ENCODE results near the gene SLF2.
"Not testable (repeated sequence)": the region's sequence is repeated elsewhere in the genome, so short reads cannot be mapped to it uniquely, and the experiment has no call there.

Gene SLF2

GRCh38 chr10:100970914-100971811 lies 58.4 kb downstream of the SLF2 start:
- Histone ChIP-seq H3K27ac (ENCODE audit: low read length) (no peak overlapping the region), H3K4me1 (ENCODE audit: low read length) (no peaks in the 10 kb centered on the region), H3K9ac (ENCODE audit: low read length) (no peak overlapping the region), H4K20me1 (ENCODE audit: insufficient read depth, low read length) (no peaks in the 10 kb centered on the region), H3K9me3 (replicated peaks; ENCODE audit: insufficient read depth, low read length) (no peaks in the 10 kb centered on the region), H3K9me2 (replicated peaks; ENCODE audit: insufficient read depth, low read length) (no peaks in the 10 kb centered on the region), H3F3A (ENCODE audit: insufficient read depth, low read length) (no peaks in the 10 kb centered on the region; the same call in 1 of the 2 replicates), H3K4me3 (ENCODE audit: low read length) (no peak overlapping the region), H3K4me2 (ENCODE audit: low read depth, low read length) (no peak overlapping the region), H3K36me3 (replicated peaks; ENCODE audit: insufficient read depth, low read length) (no peaks in the 10 kb centered on the region), H3K27me3 (replicated peaks; ENCODE audit: insufficient read depth, low read length) (0 out of 2 replicates have a peak, but pooled peaks cover 3% of the 10 kb centered on the region), H2AFZ (ENCODE audit: low read length) (no peak overlapping the region), H3K79me2 (ENCODE audit: low read length) (no peaks in the 10 kb centered on the region)
- TF ChIP-seq CTCF (IDR thresholded peaks at IDR 0.05; ENCODE audit: low read length) (no peak), EZH2phosphoT487 (IDR thresholded peaks at IDR 0.05; ENCODE audit: low read length) (no peak)
- no peak for DNase-seq

GRCh38 chr10:100972115-100972903 lies 59.5 kb downstream of the SLF2 start:
- DNase-seq, result no peak
- H3K4me3 ChIP-seq (ENCODE audit: low read length), result no peak overlapping the region
- H2AFZ ChIP-seq (ENCODE audit: low read length), result no peak overlapping the region
- no peak overlapping the region for H3K4me2 ChIP-seq (ENCODE audit: low read depth, low read length)
- no peaks in the 10 kb centered on the region for H3K4me1 ChIP-seq (ENCODE audit: low read length)
- no peaks in the 10 kb centered on the region for H4K20me1 ChIP-seq (ENCODE audit: insufficient read depth, low read length)
- H3K9me2 ChIP-seq (replicated peaks; ENCODE audit: insufficient read depth, low read length), result no peaks in the 10 kb centered on the region
- H3K9me3 ChIP-seq (replicated peaks; ENCODE audit: insufficient read depth, low read length), result no peaks in the 10 kb centered on the region
- no peak overlapping the region for H3K9ac ChIP-seq (ENCODE audit: low read length)
- 0 out of 2 replicates have a peak, but pooled peaks cover 3% of the 10 kb centered on the region for H3K27me3 ChIP-seq (replicated peaks; ENCODE audit: insufficient read depth, low read length)
- no peak for TF ChIP-seq CTCF (IDR thresholded peaks at IDR 0.05; ENCODE audit: low read length)
- TF ChIP-seq EZH2 (optimal IDR thresholded peaks at IDR 0.05; ENCODE audit: low read depth, low read length), result no peak
- no peak for TF ChIP-seq EZH2phosphoT487 (IDR thresholded peaks at IDR 0.05; ENCODE audit: low read length)
- no peaks in the 10 kb centered on the region; the same call in 1 of the 2 replicates for H3F3A ChIP-seq (ENCODE audit: insufficient read depth, low read length)
- no peak overlapping the region for H3K27ac ChIP-seq (ENCODE audit: low read length)
- no peaks in the 10 kb centered on the region for H3K36me3 ChIP-seq (replicated peaks; ENCODE audit: insufficient read depth, low read length)
- no peaks in the 10 kb centered on the region for H3K79me2 ChIP-seq (ENCODE audit: low read length)

GRCh38 chr10:100972904-100973535 lies 60.3 kb downstream of the SLF2 start:
- no peaks in the 10 kb centered on the region for H3K79me2 ChIP-seq (ENCODE audit: low read length)
- H3K36me3 ChIP-seq (replicated peaks; ENCODE audit: insufficient read depth, low read length), result no peaks in the 10 kb centered on the region
- H3K4me1 ChIP-seq (ENCODE audit: low read length), result no peaks in the 10 kb centered on the region
- no peak overlapping the region for H3K9ac ChIP-seq (ENCODE audit: low read length)
- TF ChIP-seq EZH2phosphoT487 (IDR thresholded peaks at IDR 0.05; ENCODE audit: low read length) (no peak), CTCF (IDR thresholded peaks at IDR 0.05; ENCODE audit: low read length) (no peak), EZH2 (optimal IDR thresholded peaks at IDR 0.05; ENCODE audit: low read depth, low read length) (no peak)
- H3K4me3 ChIP-seq (ENCODE audit: low read length), result no peak overlapping the region
- H4K20me1 ChIP-seq (ENCODE audit: insufficient read depth, low read length), result no peaks in the 10 kb centered on the region
- no peak overlapping the region for H2AFZ ChIP-seq (ENCODE audit: low read length)
- DNase-seq, result no peak
- H3K9me2 ChIP-seq (replicated peaks; ENCODE audit: insufficient read depth, low read length), result no peaks in the 10 kb centered on the region
- H3F3A ChIP-seq (ENCODE audit: insufficient read depth, low read length), result no peaks in the 10 kb centered on the region; the same call in 1 of the 2 replicates
- 0 out of 2 replicates have a peak, but pooled peaks cover 3% of the 10 kb centered on the region for H3K27me3 ChIP-seq (replicated peaks; ENCODE audit: insufficient read depth, low read length)
- H3K27ac ChIP-seq (ENCODE audit: low read length), result no peak overlapping the region
- H3K9me3 ChIP-seq (replicated peaks; ENCODE audit: insufficient read depth, low read length), result no peaks in the 10 kb centered on the region
- H3K4me2 ChIP-seq (ENCODE audit: low read depth, low read length), result no peak overlapping the region

GRCh38 chr10:100975397-100975796 lies 62.6 kb downstream of the SLF2 start:
- not testable (repeated sequence) for H3K27ac ChIP-seq (ENCODE audit: low read length); H3K4me2 ChIP-seq (ENCODE audit: low read depth, low read length); H3K36me3 ChIP-seq (replicated peaks; ENCODE audit: insufficient read depth, low read length); H3K27me3 ChIP-seq (replicated peaks; ENCODE audit: insufficient read depth, low read length); H3K79me2 ChIP-seq (ENCODE audit: low read length); H3K9me3 ChIP-seq (replicated peaks; ENCODE audit: insufficient read depth, low read length); H3K4me3 ChIP-seq (ENCODE audit: low read length); H4K20me1 ChIP-seq (ENCODE audit: insufficient read depth, low read length); H3F3A ChIP-seq (ENCODE audit: insufficient read depth, low read length); DNase-seq; H2AFZ ChIP-seq (ENCODE audit: low read length); H3K9ac ChIP-seq (ENCODE audit: low read length); H3K4me1 ChIP-seq (ENCODE audit: low read length); H3K9me2 ChIP-seq (replicated peaks; ENCODE audit: insufficient read depth, low read length)
